ENCODE data around the gene ABCD4.

GRCh38 chr14:74267588-74267987, 35.1 kb downstream of the ABCD4 start:
- TF ChIP-seq EZH2 (IDR thresholded peaks at IDR 0.05; ENCODE audit: insufficient read depth, poor library complexity, severe bottlenecking) (no peak), EZH2phosphoT487 (IDR thresholded peaks at IDR 0.05; ENCODE audit: insufficient read depth, low read depth) (no peak)

Measured in GM23248 (cell line).